KMS-11 (cell line): ENCODE data around the gene OVCH2.

Experiments used
- H2AFZ ChIP-seq: fragments of 200-600 bp; sonication (generic); 2 replicates; pipeline ENCODE4 v1.6.1; 2016; ENCODE audit warnings: antibody characterized with exemption, mixed run types, low read depth
- H3K27ac ChIP-seq: fragments of 200-600 bp; sonication (generic); 2 replicates; pipeline ENCODE4 v1.6.1; 2016; ENCODE audit warnings: mild to moderate bottlenecking, mixed run types
- H3K27me3 ChIP-seq: fragments of 200-600 bp; sonication (generic); 2 replicates; pipeline ENCODE4 v1.6.1; 2017; ENCODE audit warnings: mild to moderate bottlenecking, low read depth, mixed run types, moderate library complexity; ENCODE audit not compliant: insufficient read depth
- H3K36me3 ChIP-seq: fragments of 200-600 bp; sonication (generic); 2 replicates; pipeline ENCODE4 v1.6.1; 2017; ENCODE audit warnings: mild to moderate bottlenecking, mixed run types; ENCODE audit not compliant: insufficient read depth
- H3K4me1 ChIP-seq: fragments of 200-600 bp; sonication (generic); 2 replicates; pipeline ENCODE4 v1.6.1; 2016; ENCODE audit warnings: mild to moderate bottlenecking, low read depth, mixed run types; ENCODE audit not compliant: poor library complexity, severe bottlenecking
- H3K4me2 ChIP-seq: fragments of 200-600 bp; sonication (generic); 2 replicates; pipeline ENCODE4 v1.7.0; 2016; ENCODE audit warnings: mild to moderate bottlenecking, mixed run types
- H3K4me3 ChIP-seq: fragments of 200-600 bp; sonication (generic); IDR thresholded peaks from 2 replicates; pipeline ENCODE4 v1.6.1; 2017; ENCODE audit warnings: low read depth, low read length, mixed read lengths; ENCODE audit not compliant: insufficient read depth
- H3K79me2 ChIP-seq: fragments of 200-600 bp; sonication (generic); 2 replicates; pipeline ENCODE4 v1.6.1; 2016; ENCODE audit warnings: low read depth, mixed run types; ENCODE audit not compliant: insufficient read depth
- H3K9ac ChIP-seq: fragments of 200-600 bp; sonication (generic); 2 replicates; pipeline ENCODE4 v1.6.1; 2016; ENCODE audit warnings: mild to moderate bottlenecking, mixed run types
- H4K20me1 ChIP-seq: fragments of 200-600 bp; sonication (generic); 2 replicates; pipeline ENCODE4 v1.6.1; 2016; ENCODE audit warnings: mild to moderate bottlenecking, mixed run types; ENCODE audit not compliant: insufficient read depth
- TF ChIP-seq, protein P1 (sequence below): fragments of 200-600 bp; sonication (generic); conservative IDR thresholded peaks from 2 replicates; pipeline ENCODE4 v1.6.1; 2017; ENCODE audit warnings: low read depth, mild to moderate bottlenecking, antibody characterized with exemption, low read length, moderate library complexity, mixed read lengths

Gene OVCH2

DNA sequence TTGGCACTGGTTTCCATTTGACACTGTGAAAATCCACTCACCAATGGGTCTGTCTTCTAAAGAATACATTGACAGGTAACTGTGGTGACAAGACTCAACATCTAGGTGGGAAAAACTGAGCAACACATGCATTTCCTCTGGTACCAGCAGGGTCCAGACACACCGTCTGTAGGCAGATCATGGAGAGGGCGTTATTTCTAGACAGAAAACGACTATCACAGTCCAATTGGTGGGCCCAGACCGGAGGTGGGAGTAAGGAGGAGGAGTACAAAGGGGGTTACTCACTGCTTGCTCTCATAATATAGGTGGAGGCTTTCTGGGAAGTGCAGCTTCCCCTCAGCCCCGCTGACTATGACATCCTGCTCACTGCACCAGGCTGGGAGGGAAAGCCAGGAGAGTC lies 9.9 kb downstream of the OVCH2 start:
- Histone ChIP-seq H3K4me3 (no peak overlapping the region), H3K79me2 (no peaks in the 10 kb centered on the region), H3K27me3 (no peaks in the 10 kb centered on the region), H4K20me1 (no peaks in the 10 kb centered on the region), H3K36me3 (no peaks in the 10 kb centered on the region), H3K9ac (no peak overlapping the region), H3K4me2 (no peak overlapping the region), H2AFZ (no peak overlapping the region), H3K4me1 (peaks cover 9% of the 10 kb centered on the region), H3K27ac (no peak overlapping the region)
- TF ChIP-seq, protein P1, sequence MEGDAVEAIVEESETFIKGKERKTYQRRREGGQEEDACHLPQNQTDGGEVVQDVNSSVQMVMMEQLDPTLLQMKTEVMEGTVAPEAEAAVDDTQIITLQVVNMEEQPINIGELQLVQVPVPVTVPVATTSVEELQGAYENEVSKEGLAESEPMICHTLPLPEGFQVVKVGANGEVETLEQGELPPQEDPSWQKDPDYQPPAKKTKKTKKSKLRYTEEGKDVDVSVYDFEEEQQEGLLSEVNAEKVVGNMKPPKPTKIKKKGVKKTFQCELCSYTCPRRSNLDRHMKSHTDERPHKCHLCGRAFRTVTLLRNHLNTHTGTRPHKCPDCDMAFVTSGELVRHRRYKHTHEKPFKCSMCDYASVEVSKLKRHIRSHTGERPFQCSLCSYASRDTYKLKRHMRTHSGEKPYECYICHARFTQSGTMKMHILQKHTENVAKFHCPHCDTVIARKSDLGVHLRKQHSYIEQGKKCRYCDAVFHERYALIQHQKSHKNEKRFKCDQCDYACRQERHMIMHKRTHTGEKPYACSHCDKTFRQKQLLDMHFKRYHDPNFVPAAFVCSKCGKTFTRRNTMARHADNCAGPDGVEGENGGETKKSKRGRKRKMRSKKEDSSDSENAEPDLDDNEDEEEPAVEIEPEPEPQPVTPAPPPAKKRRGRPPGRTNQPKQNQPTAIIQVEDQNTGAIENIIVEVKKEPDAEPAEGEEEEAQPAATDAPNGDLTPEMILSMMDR, result no peak

DNA sequence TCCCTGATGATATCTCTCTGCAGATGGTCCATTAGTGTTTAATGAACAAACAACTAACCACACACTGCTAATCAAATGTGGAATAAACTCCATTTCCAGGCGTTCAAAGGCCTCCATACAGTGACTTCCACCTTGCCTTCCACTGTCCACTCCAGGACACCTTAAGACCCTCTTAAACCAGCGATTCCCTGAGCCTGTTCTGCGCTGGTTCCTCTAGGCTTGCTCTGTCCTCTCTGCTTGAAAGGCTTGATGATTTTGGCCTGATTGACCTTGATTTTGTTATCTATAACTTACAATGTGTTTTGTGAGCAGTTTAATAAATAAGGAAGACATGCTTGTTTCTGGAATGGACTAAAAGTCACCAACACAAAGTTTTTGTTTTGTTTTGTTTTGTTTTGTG lies 12.0 kb downstream of the OVCH2 start:
- no peak overlapping the region for H3K27ac ChIP-seq
- no peaks in the 10 kb centered on the region for H3K27me3 ChIP-seq
- peak overlapping the region; percentile 78; the same call in 1 of the 2 replicates for H2AFZ ChIP-seq
- no peaks in the 10 kb centered on the region for H3K36me3 ChIP-seq
- no peaks in the 10 kb centered on the region for H3K79me2 ChIP-seq
- peak overlapping the region; percentile 78 for H3K4me2 ChIP-seq
- no peak overlapping the region for H3K4me3 ChIP-seq
- H4K20me1 ChIP-seq, result no peaks in the 10 kb centered on the region
- H3K4me1 ChIP-seq, result peaks cover 9% of the 10 kb centered on the region
- TF ChIP-seq, protein P1, result no peak
- peak overlapping the region; percentile 15; the same call in 1 of the 2 replicates for H3K9ac ChIP-seq

DNA sequence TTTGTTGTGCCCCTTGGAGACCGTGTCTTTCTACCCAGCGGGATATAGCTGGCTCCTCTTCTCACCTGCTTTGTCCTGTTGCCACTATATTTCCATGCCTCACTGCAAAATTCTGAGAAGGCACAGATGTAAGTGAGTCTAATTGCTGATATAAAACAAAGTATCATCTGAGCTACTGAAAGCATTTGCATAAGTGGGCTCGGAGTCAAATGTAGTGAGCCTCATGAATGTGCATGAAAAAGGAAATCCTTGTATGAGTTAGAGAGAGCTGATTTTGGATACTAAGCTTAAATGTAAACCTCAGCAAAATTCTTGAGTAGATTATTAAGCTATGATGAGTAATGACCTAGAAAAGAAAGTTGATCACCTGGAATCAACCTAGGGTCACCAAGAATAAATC lies 13.9 kb downstream of the OVCH2 start:
- H3K27ac ChIP-seq, result no peak overlapping the region
- H2AFZ ChIP-seq, result no peak overlapping the region
- TF ChIP-seq, protein P1, result no peak
- H3K4me1 ChIP-seq, result peaks cover 9% of the 10 kb centered on the region
- H3K4me3 ChIP-seq, result no peak overlapping the region
- H3K4me2 ChIP-seq, result no peak overlapping the region
- no peaks in the 10 kb centered on the region for H3K36me3 ChIP-seq
- no peaks in the 10 kb centered on the region for H4K20me1 ChIP-seq
- no peak overlapping the region for H3K9ac ChIP-seq
- no peaks in the 10 kb centered on the region for H3K79me2 ChIP-seq
- no peaks in the 10 kb centered on the region for H3K27me3 ChIP-seq

DNA sequence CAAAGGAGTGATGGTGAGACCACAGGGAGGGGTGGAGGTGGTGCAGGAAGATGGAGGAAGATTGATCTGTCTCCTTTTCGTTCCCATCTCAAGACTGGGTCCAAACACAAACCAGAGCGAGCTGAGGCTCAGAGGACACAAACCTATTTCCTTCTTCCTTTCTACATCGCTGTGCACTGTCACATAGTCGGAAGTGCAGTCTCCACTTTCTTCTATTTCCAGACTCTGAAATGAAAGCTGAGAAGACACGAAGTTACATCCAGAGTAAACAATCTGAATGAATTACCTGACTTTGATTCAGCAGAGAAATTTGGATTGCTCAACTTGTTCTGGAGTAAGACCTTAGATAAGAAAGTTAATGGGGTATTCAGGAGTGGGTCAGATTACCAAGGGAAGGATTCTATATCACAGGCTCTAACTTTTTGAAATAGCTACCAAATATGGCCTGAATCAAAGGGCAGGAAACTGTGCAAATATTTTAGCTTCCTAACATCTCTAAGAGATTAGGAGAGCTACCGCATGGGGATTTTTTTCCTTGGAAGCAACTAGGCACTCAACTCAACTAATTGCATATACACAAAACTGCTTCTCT lies 14.4 kb downstream of the OVCH2 start:
- H3K36me3 ChIP-seq, result no peaks in the 10 kb centered on the region
- H3K9ac ChIP-seq, result no peak overlapping the region
- no peaks in the 10 kb centered on the region for H4K20me1 ChIP-seq
- no peak overlapping the region for H2AFZ ChIP-seq
- H3K79me2 ChIP-seq, result no peaks in the 10 kb centered on the region
- H3K27ac ChIP-seq, result no peak overlapping the region
- H3K4me1 ChIP-seq, result peaks cover 9% of the 10 kb centered on the region
- no peak overlapping the region for H3K4me2 ChIP-seq
- TF ChIP-seq, protein P1, result no peak
- H3K27me3 ChIP-seq, result no peaks in the 10 kb centered on the region
- no peak overlapping the region for H3K4me3 ChIP-seq
